HEK293 (cell line): Measurements from ENCODE around the gene INPP5A.

Experiments used
- GLIS2 ChIP-seq: fragments of 450-650 bp; formaldehyde crosslinking; IDR thresholded peaks from 2 replicates; pipeline ENCODE4 v1.5.1; 2016; ENCODE audit warnings: missing biosample characterization, missing genetic modification characterization
- MZF1 ChIP-seq: fragments of 450-650 bp; formaldehyde crosslinking; IDR thresholded peaks from 2 replicates; pipeline ENCODE4 v1.5.1; 2017; ENCODE audit warnings: missing biosample characterization, missing genetic modification characterization, borderline replicate concordance
- YY1 ChIP-seq: fragments of 450-650 bp; formaldehyde crosslinking; IDR thresholded peaks from 2 replicates; pipeline ENCODE4 v1.5.1; 2018; ENCODE audit warnings: missing biosample characterization, missing genetic modification characterization
- ZBTB7A ChIP-seq: fragments of 450-650 bp; formaldehyde crosslinking; IDR thresholded peaks from 2 replicates; pipeline ENCODE4 v1.5.1; 2016; ENCODE audit warnings: low read depth, missing biosample characterization, missing genetic modification characterization
- ZNF558 ChIP-seq: fragments of 450-650 bp; formaldehyde crosslinking; IDR thresholded peaks from 2 replicates; pipeline ENCODE4 v1.5.1; 2016; ENCODE audit warnings: missing biosample characterization, missing genetic modification characterization
- ZNF561 ChIP-seq: fragments of 450-650 bp; IDR thresholded peaks from 2 replicates; pipeline ENCODE4 v1.5.1; 2018; ENCODE audit warnings: missing biosample characterization, missing genetic modification characterization, borderline replicate concordance
- ZNF629 ChIP-seq: fragments of 450-650 bp; formaldehyde crosslinking; IDR thresholded peaks from 2 replicates; pipeline ENCODE4 v1.5.1; 2017; ENCODE audit warnings: missing biosample characterization, missing genetic modification characterization
- TF ChIP-seq, protein P1 (sequence below): fragments of 450-650 bp; formaldehyde crosslinking; IDR thresholded peaks from 2 replicates; pipeline ENCODE4 v1.5.1; 2016; ENCODE audit warnings: missing biosample characterization, missing genetic modification characterization

DNA sequence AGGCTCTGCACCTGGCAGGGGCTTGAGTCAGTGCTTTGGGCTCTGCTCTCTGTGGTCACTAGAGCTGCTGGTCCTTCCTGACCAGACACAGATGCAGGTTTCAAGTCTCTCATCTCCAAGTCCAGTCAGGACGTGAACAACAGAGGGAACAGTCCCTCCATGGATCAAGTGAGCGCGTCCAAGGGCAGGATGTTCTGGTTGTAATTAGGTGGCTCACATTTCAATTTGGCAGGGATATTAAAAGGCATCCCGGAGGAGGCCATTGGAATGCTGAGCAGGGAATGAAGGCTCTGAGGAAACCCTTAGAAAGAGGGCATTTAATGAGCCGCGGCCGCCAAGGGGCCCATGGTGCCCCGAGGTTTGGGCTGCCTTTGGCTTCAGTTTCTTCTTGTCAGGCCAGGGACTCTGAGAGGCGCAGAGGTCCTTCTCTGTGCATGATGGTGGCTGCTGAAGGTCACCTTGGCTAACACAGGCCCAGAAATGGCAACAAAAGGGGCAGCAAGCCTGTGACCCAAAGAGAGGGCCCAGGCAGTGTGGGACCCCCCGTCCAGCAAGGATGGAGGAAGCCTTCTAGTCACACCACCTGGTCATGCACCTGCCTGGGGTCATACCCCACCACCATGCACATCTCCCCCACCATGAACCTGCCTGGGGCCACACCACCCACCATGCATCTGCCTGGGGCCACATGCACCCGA is 30.7 kb upstream of the INPP5A start:
- TF ChIP-seq, protein P1, sequence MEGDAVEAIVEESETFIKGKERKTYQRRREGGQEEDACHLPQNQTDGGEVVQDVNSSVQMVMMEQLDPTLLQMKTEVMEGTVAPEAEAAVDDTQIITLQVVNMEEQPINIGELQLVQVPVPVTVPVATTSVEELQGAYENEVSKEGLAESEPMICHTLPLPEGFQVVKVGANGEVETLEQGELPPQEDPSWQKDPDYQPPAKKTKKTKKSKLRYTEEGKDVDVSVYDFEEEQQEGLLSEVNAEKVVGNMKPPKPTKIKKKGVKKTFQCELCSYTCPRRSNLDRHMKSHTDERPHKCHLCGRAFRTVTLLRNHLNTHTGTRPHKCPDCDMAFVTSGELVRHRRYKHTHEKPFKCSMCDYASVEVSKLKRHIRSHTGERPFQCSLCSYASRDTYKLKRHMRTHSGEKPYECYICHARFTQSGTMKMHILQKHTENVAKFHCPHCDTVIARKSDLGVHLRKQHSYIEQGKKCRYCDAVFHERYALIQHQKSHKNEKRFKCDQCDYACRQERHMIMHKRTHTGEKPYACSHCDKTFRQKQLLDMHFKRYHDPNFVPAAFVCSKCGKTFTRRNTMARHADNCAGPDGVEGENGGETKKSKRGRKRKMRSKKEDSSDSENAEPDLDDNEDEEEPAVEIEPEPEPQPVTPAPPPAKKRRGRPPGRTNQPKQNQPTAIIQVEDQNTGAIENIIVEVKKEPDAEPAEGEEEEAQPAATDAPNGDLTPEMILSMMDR (tag by site-specific recombination) = no peak
- no peak for TF ChIP-seq ZNF558 (tag by site-specific recombination)
- no peak for TF ChIP-seq YY1 (tag by site-specific recombination)
- TF ChIP-seq ZBTB7A (tag by site-specific recombination) = no peak
- TF ChIP-seq MZF1 (tag by site-specific recombination) = no peak
- no peak for TF ChIP-seq GLIS2
- no peak for TF ChIP-seq ZNF561 (tag by site-specific recombination)
- no peak for TF ChIP-seq ZNF629 (tag by site-specific recombination)
